ENCODE data around the gene DPM3.

Gene DPM3

GRCh38 chr1:155125511-155125945 lies 14.8 kb downstream of the DPM3 start:
- TF ChIP-seq SUZ12 (IDR thresholded peaks at IDR 0.05) = no peak
- no peak for TF ChIP-seq L3MBTL2 (conservative IDR thresholded peaks at IDR 0.05)
- TF ChIP-seq FOXA1 (IDR thresholded peaks at IDR 0.05) = no peak
- no peak for TF ChIP-seq LEF1 (IDR thresholded peaks at IDR 0.05; ENCODE audit: borderline replicate concordance)
- no peak for TF ChIP-seq ARNT (IDR thresholded peaks at IDR 0.05)
- TF ChIP-seq PKNOX1 (IDR thresholded peaks at IDR 0.05) = no peak
- no peak for TF ChIP-seq NFRKB (IDR thresholded peaks at IDR 0.05)
- no peak for TF ChIP-seq ZNF384 (IDR thresholded peaks at IDR 0.05)
- no peak for TF ChIP-seq FOXM1 (IDR thresholded peaks at IDR 0.05; ENCODE audit: borderline replicate concordance)
- TF ChIP-seq HDGF (IDR thresholded peaks at IDR 0.05; ENCODE audit: borderline replicate concordance) = no peak
- no peak for DNase-seq (ENCODE audit: extremely low spot score)
- ChIA-PET POLR2A (interaction anchor here (0.7 to 4.1 kb wide), 10 partner anchors 9 to 148 kb away, joined by 3 to 48 read pairs (median 4); partner anchors contain the start of genes CLK2, DPM3, KRTCAP2 and SLC50A1), CTCF (interaction anchor here (1.9 to 2.3 kb wide), 2 partner anchors 34 to 42 kb away, joined by 8 to 10 read pairs; no protein-coding TSS in a partner anchor)

GRCh38 chr1:155124503-155125463 lies 15.5 kb downstream of the DPM3 start:
- CTCF ChIA-PET = interaction anchor here (1.8 to 2.3 kb wide), 3 partner anchors 33 to 43 kb away, joined by 4 to 10 read pairs (median 8); no protein-coding TSS in a partner anchor
- TF ChIP-seq FOXK2 (IDR thresholded peaks at IDR 0.05) (no peak), PKNOX1 (IDR thresholded peaks at IDR 0.05) (no peak), ARNT (IDR thresholded peaks at IDR 0.05) (no peak), HDGF (IDR thresholded peaks at IDR 0.05; ENCODE audit: borderline replicate concordance) (no peak)
- POLR2A ChIA-PET = interaction anchor here (1.0 to 4.1 kb wide), 8 partner anchors 9 to 69 kb away, joined by 3 to 48 read pairs (median 4); partner anchors contain the start of genes DPM3, KRTCAP2 and SLC50A1

GRCh38 chr1:155123801-155124200 lies 16.5 kb downstream of the DPM3 start:
- POLR2A ChIA-PET = interaction anchor here (1.2 to 1.4 kb wide), 2 partner anchors 49 to 70 kb away, joined by 4 read pairs; partner anchors contain the start of gene KRTCAP2
- CTCF ChIA-PET = interaction anchor here (1.8 kb wide), 1 partner anchor 44 kb away, joined by 4 read pairs; no protein-coding TSS in a partner anchor
- no peak for TF ChIP-seq L3MBTL2 (conservative IDR thresholded peaks at IDR 0.05)
- no peak for TF ChIP-seq FOXM1 (IDR thresholded peaks at IDR 0.05; ENCODE audit: borderline replicate concordance)
- no peak for TF ChIP-seq ELF4 (IDR thresholded peaks at IDR 0.05)
- no peak for TF ChIP-seq FOXK2 (IDR thresholded peaks at IDR 0.05)
- no peak for TF ChIP-seq HDGF (IDR thresholded peaks at IDR 0.05; ENCODE audit: borderline replicate concordance)
- TF ChIP-seq ZNF384 (IDR thresholded peaks at IDR 0.05) = no peak
- TF ChIP-seq NFRKB (IDR thresholded peaks at IDR 0.05) = no peak
- TF ChIP-seq ARNT (IDR thresholded peaks at IDR 0.05) = no peak
- no peak for TF ChIP-seq LEF1 (IDR thresholded peaks at IDR 0.05; ENCODE audit: borderline replicate concordance)
- TF ChIP-seq BHLHE40 (IDR thresholded peaks at IDR 0.05; ENCODE audit: borderline replicate concordance) = no peak
- TF ChIP-seq CTBP1 (IDR thresholded peaks at IDR 0.05; ENCODE audit: borderline replicate concordance) = no peak
- no peak for TF ChIP-seq FOXA1 (IDR thresholded peaks at IDR 0.05)
- no peak for TF ChIP-seq PKNOX1 (IDR thresholded peaks at IDR 0.05)
- TF ChIP-seq SUZ12 (IDR thresholded peaks at IDR 0.05) = no peak
- TF ChIP-seq SP1 (IDR thresholded peaks at IDR 0.05) = no peak
- no peak for TF ChIP-seq TARDBP (IDR thresholded peaks at IDR 0.05)
- no peak for DNase-seq (ENCODE audit: extremely low spot score)

More at GRCh38 chr1:155124503-155125463, 15.5 kb downstream of the DPM3 start:
- DNase-seq (ENCODE audit: extremely low spot score) = no peak

- no peak for DNase-seq (ENCODE audit: extremely low spot score)
- ChIA-PET CTCF (interaction anchor here (1.0 to 1.2 kb wide), 2 partner anchors 27 to 51 kb away, joined by 3 read pairs; partner anchors contain the start of gene KRTCAP2), POLR2A (interaction anchor here (2.0 kb wide), 1 partner anchor 51 kb away, joined by 5 read pairs; the partner anchor contains the start of gene KRTCAP2)
- TF ChIP-seq ARNT (IDR thresholded peaks at IDR 0.05) = no peak
- no peak for TF ChIP-seq ELF4 (IDR thresholded peaks at IDR 0.05)
- TF ChIP-seq HDGF (IDR thresholded peaks at IDR 0.05; ENCODE audit: borderline replicate concordance) = no peak
- TF ChIP-seq CTBP1 (IDR thresholded peaks at IDR 0.05; ENCODE audit: borderline replicate concordance) = no peak
- TF ChIP-seq FOXK2 (IDR thresholded peaks at IDR 0.05) = no peak
- no peak for TF ChIP-seq SUZ12 (IDR thresholded peaks at IDR 0.05)
- TF ChIP-seq TARDBP (IDR thresholded peaks at IDR 0.05) = no peak
- TF ChIP-seq LEF1 (IDR thresholded peaks at IDR 0.05; ENCODE audit: borderline replicate concordance) = no peak
- TF ChIP-seq FOXA1 (IDR thresholded peaks at IDR 0.05) = no peak
- TF ChIP-seq ZNF384 (IDR thresholded peaks at IDR 0.05) = no peak
- TF ChIP-seq FOXM1 (IDR thresholded peaks at IDR 0.05; ENCODE audit: borderline replicate concordance) = no peak
- no peak for TF ChIP-seq L3MBTL2 (conservative IDR thresholded peaks at IDR 0.05)
- TF ChIP-seq SP1 (IDR thresholded peaks at IDR 0.05) = no peak
- no peak for TF ChIP-seq BHLHE40 (IDR thresholded peaks at IDR 0.05; ENCODE audit: borderline replicate concordance)
- no peak for TF ChIP-seq NFRKB (IDR thresholded peaks at IDR 0.05)
- TF ChIP-seq PKNOX1 (IDR thresholded peaks at IDR 0.05) = no peak
These were observed 18.0 kb downstream of the DPM3 start for GRCh38 chr1:155122308-155122707.
